Occipital lobe (tissue), 2 donors: Measurements from ENCODE around the gene SYNGR3. TPM values are rescaled to one million over a fixed set of nuclear protein-coding genes. Genes with fewer than 3 reads are reported as not detected.
"Not testable (repeated sequence)": the region's sequence is repeated elsewhere in the genome, so short reads cannot be mapped to it uniquely, and the experiment has no call there.

Source experiments
- DNase-seq: peaks from one replicate; lab custom pipeline; 2025; lab: John Stamatoyannopoulos, UW
- total RNA-seq: library from RNA; depleted of rRNA; stranded (reverse); fragments of >200 nt; gene quantifications from one replicate; pipeline ENCODE4 v1.2.3, GENCODE V29; 2014

Gene SYNGR3
- total RNA-seq, 1 donor from 2014 or later: 81.3 TPM

- DNase-seq: no peak
Measured at GRCh38 chr16:2008009-2008526, 18.3 kb downstream of the SYNGR3 start.

- no peak for DNase-seq
Measured at GRCh38 chr16:2008631-2009163, 18.9 kb downstream of the SYNGR3 start.

GRCh38 chr16:2009164-2009711, 19.5 kb downstream of the SYNGR3 start:
- DNase-seq: no peak

DNA sequence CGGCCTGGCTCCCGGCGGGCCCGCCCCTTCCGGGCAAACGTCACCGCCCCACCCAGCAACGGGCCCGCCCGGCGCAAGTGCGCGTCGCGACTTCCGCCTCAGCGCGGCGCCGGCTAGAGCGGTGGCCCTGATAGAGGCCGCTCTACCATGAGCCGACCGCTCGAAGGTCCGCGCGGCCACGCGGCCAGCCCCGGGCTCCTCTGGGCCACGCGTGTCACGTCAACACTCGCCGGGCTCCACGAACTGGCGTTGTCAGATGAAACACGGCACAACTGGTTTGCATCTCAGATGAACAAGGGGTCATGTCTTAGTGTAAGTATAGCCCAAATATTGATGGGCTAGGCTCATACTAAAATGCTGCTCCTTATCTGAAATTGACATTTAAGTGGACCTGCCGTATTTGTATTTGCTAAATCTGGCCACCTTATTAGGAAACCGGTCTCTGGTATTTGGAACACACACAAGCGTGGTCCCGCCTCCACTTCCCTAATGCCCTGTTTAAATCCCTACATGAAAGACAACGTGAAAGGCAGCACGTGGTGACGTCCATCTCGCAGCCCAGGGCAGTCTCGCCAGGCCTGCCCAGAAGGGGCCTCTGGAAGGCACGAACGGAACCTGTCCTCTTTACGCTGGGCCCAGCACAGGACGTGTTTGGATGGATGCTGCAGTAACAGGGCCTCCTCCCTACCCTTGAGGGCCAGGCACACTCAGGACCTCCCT, 20.2 kb downstream of the SYNGR3 start, which contains the start of gene ZNF598:
ZNF598 (minus strand) TSS at position 31 of the 720 bp plus-strand sequence.
- peak; percentile 71 for DNase-seq

- DNase-seq: not testable (repeated sequence)
Measured at GRCh38 chr16:2011726-2012125, 22.0 kb downstream of the SYNGR3 start.

DNA sequence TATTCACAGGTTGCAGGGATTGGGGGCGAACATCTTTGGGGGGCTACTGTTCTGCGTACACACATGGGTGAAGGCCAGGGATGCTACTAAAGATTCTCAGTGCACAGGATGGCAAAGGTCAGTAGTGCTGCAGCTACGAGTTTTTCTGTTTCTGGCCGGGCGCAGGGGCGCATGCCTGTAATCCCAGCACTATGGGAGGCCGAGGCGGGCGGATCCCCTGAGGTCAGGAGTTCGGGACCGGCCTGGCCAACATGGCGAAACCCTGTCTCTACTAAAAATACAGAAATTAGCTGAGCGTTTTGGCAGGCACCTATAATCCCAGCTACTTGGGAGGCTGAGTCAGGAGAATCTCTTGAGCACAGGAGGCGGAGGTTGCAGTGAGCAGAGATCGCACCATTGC, 23.8 kb downstream of the SYNGR3 start:
- DNase-seq: no peak

DNA sequence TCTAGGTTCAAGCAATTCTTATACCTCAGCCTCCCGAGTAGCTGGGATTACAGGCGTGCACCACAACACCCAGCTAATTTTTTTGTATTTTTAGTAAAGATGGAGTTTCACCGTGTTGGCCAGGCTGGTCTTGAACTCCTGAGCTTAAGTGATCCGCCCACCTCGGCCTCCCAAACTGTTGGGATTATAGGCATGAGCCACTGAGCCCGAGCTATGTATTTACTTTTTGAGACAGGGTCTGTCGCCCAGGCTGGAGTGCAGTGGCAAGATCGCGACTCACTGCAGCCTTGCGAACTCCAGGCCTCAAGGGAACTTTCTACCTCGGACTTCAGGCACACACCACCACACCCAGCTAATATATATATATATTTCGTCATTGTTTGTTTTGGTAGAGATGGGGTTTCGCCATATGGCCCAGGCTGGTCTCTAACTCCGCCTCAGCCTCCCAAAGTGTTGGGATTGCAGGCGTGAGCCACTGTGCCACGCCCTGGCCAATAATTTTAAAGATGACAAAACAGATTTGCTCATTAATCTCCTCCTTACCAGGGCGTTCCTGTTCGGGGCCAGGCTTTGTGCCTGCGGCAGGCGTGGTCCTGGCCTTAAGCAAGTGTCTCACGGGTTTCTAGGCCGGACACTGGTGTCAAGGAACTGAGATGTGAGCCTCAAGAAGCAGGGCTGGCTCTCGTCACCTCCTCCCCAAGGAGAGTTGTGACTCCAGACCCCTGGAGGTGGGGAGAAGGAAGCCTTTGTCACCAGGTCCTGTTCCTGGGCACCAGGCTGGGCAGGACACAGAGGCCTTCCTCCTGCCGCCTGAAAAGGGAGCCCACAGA, 25.6 kb downstream of the SYNGR3 start:
- DNase-seq: no peak

DNA sequence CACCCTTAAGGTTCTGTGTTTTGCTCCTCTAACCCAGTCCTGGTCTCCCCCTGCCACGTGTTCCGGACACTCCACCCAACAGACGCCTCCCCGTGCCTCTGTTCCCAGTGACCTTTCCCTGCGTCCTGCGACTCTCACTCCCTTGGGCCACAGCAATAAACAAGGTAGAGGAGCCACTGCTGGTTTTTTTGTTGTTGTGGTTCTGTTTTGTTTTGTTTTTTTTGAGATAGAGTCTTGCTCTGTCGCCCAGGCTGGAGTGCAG, 26.1 kb downstream of the SYNGR3 start:
- DNase-seq: no peak

DNA sequence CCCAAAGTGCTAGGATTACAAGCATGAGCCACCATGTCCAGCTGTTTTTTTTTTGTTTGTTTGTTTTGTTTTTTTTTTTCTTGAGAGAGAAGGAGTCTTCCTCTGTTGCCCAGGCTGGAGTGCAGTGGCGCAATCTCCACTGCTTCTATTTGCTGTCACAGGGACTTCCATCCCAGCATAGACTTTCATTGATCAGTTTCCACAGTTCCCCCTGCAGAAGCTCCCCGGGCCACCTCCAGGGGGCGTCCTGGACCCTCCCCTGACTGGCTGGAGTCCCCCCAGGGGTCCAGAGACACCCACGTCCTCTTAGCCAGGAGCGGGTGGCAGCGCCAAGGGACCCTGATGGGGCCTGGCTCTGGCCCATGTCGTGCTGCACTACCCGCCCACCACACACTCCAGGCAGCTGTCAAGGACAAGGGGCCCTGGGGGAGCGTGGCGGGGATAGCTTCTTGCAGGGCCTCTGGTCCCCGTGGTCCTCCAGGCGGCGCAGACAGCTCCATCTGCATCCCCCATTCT, 26.7 kb downstream of the SYNGR3 start:
- no peak for DNase-seq

DNA sequence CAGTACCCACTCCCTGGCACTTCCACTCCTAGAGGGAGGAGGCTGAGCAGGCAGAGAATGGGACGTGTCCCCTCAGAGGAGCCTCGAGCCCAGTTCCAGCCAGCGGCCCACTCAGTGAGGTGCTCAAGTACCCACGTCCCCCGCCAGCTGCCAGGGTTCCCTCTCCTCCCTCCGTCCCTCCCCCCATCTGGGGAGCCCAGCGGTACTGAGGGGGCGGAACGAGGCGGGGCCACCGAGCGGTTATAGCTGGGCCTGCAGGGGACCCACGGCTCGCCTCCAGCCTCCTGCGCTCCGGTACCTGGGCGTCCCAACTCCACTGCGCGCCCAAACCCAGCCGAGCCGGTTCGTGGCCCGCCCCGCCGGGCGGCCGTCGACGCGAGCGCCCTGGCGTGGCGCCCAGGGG, 29.7 kb downstream of the SYNGR3 start, which contains the start of gene NPW:
NPW (plus strand) TSS at position 268 of the 403 bp plus-strand sequence.
- no peak for DNase-seq

GRCh38 chr16:2019921-2020831, 30.4 kb downstream of the SYNGR3 start:
- no peak for DNase-seq

- DNase-seq: no peak
Measured at GRCh38 chr16:2022723-2023091, 32.9 kb downstream of the SYNGR3 start.

DNA sequence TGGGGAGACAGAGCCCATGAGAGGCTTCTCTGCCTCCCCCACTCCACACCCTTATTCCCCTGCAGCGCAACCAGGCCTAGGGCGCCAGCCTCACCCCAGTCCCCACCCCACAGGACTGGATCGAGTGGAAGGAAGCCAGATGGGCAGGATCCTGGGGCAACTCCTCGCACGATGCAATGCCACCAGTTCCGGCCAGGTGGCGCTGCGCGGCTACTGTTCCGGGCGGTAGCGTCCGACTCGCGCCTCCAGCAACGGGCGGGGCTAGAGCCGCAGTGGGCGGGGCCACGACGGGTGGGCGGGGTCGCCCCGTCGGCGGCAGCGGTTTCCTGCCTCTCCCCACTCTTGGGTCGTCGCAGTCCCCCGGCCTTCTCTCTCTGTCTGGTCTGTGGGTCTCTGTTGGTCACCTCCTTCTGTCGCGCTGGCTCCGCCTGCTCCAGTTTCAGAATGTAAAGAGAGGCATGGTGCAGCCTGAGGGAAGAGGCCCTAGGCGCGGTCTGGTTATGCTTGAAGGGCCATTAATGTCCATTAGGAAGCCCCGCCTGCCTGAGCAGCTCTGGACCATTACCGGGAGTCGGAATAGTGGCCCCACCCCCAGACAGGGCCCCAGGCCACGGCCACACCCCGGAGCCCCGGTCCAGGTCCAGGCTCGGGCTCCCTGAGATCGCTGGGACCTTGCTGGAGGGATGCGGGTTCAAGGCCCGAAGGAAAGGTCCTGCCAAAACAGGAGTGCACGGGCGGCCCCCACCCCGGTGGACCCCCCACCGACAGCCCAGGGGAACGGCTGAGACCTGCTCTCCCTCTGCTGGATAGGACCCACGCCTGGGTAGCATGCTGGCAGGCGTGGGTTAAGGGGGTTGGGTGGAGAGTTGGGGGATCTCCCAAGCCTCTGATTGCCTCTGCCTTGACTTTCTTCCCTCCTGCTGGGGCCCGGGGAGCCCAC, 33.6 kb downstream of the SYNGR3 start:
- peak; percentile 87 for DNase-seq

- no peak for DNase-seq
Measured at GRCh38 chr16:2024032-2024420, 34.3 kb downstream of the SYNGR3 start.

GRCh38 chr16:2025251-2025650, 35.5 kb downstream of the SYNGR3 start:
- DNase-seq: no peak

- no peak for DNase-seq
Measured at GRCh38 chr16:2025878-2026460, 36.2 kb downstream of the SYNGR3 start.

DNA sequence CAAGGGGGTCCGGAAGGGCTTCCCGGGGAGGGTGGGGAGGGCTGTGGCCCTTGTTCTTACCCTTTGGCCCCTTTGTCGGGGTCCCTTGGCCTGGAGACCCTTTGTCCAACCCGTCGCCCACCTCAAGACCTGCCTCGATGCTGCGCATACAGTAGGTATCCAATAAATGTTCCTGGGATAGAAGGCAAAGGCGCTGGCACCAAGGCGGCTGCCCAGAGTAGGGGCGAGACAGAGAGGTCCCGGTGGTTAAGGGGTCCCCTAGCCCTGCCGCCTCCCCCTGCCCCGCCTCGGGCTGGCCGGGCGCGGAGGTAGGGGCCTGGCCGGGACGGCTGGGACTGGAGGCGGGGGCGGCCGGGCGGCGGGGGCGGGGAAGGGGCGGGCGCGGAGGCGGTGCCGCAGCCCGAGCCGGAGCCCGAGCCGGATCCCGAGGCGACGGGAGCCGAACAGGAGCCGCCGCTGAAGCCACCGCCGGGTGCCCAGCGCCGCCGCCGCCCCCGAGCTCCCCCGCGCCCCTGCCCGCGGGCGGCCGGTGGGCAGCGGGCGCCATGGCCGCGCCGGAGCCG, 36.8 kb downstream of the SYNGR3 start, which contains the start of gene NHERF2:
NHERF2 (plus strand) TSS at position 442 of the 563 bp plus-strand sequence; CDS start at position 546, 104 bp downstream.
- DNase-seq: no peak
